ENCODE results near the gene PM20D2.

Gene PM20D2

GRCh38 chr6:89144354-89144906 lies 1.4 kb upstream of the PM20D2 start (continued):
- no peak; the same call in 1 of the 2 replicates for TF ChIP-seq ZNF76 (tag by site-specific recombination; IDR thresholded peaks at IDR 0.05; ENCODE audit: borderline replicate concordance, low read depth)
- TF ChIP-seq ZNF692 (tag by site-specific recombination; IDR thresholded peaks at IDR 0.05): peak; percentile 96
- peak; percentile 88 for TF ChIP-seq ZBTB17 (tag by site-specific recombination; IDR thresholded peaks at IDR 0.05)
- TF ChIP-seq SP2 (tag by site-specific recombination; IDR thresholded peaks at IDR 0.05): no peak
- TF ChIP-seq ZNF776 (tag by site-specific recombination; IDR thresholded peaks at IDR 0.05; ENCODE audit: borderline replicate concordance): no peak
- no peak for TF ChIP-seq ZBTB7A (tag by site-specific recombination; IDR thresholded peaks at IDR 0.05; ENCODE audit: low read depth)
- no peak for TF ChIP-seq ZNF292 (tag by site-specific recombination; IDR thresholded peaks at IDR 0.05; ENCODE audit: borderline replicate concordance, low read depth)
- no peak for TF ChIP-seq ZNF549 (tag by site-specific recombination; IDR thresholded peaks at IDR 0.05)
- peak; percentile 92 for TF ChIP-seq FEZF1 (tag by site-specific recombination; IDR thresholded peaks at IDR 0.05)
- TF ChIP-seq ZNF146 (tag by site-specific recombination; IDR thresholded peaks at IDR 0.05): no peak
- no peak for TF ChIP-seq ZNF48 (tag by site-specific recombination; IDR thresholded peaks at IDR 0.05)
- peak; percentile 65; the same call in 1 of the 2 replicates for TF ChIP-seq ZNF18 (tag by site-specific recombination; IDR thresholded peaks at IDR 0.05)
- TF ChIP-seq ZNF548 (tag by site-specific recombination; IDR thresholded peaks at IDR 0.05): no peak
- no peak for TF ChIP-seq ZNF274 (IDR thresholded peaks at IDR 0.05; ENCODE audit: low read length)
- no peak for TF ChIP-seq ZNF274 (tag by site-specific recombination; IDR thresholded peaks at IDR 0.05; ENCODE audit: borderline replicate concordance)
- TF ChIP-seq ZNF561 (tag by site-specific recombination; IDR thresholded peaks at IDR 0.05; ENCODE audit: borderline replicate concordance): peak; percentile 63; the same call in 1 of the 2 replicates
- TF ChIP-seq PBX3 (CRISPR knock-in tag; IDR thresholded peaks at IDR 0.05): no peak
- TF ChIP-seq BCL11B (tag by site-specific recombination; IDR thresholded peaks at IDR 0.05; ENCODE audit: low read depth): no peak
- TF ChIP-seq ZNF514 (tag by site-specific recombination; IDR thresholded peaks at IDR 0.05): no peak
- TF ChIP-seq MYNN (tag by site-specific recombination; IDR thresholded peaks at IDR 0.05; ENCODE audit: borderline replicate concordance): no peak
- peak; percentile 77 for TF ChIP-seq OVOL3 (tag by site-specific recombination; IDR thresholded peaks at IDR 0.05)
- no peak for TF ChIP-seq ZNF426 (tag by site-specific recombination; IDR thresholded peaks at IDR 0.05)
- TF ChIP-seq ZNF664 (tag by site-specific recombination; IDR thresholded peaks at IDR 0.05): peak; percentile 39; the same call in 1 of the 2 replicates
- TF ChIP-seq ZNF433 (tag by site-specific recombination; IDR thresholded peaks at IDR 0.05; ENCODE audit: low read depth): no peak
- peak; percentile 47 for TF ChIP-seq KLF16 (tag by site-specific recombination; IDR thresholded peaks at IDR 0.05)
- TF ChIP-seq ZNF677 (tag by site-specific recombination; IDR thresholded peaks at IDR 0.05): no peak
- no peak for TF ChIP-seq ZNF670 (tag by site-specific recombination; IDR thresholded peaks at IDR 0.05; ENCODE audit: low read depth)
- no peak for TF ChIP-seq ZSCAN30 (tag by site-specific recombination; IDR thresholded peaks at IDR 0.05)
- no peak for TF ChIP-seq ZNF404 (tag by site-specific recombination; IDR thresholded peaks at IDR 0.05)
- TF ChIP-seq PRDM10 (tag by site-specific recombination; IDR thresholded peaks at IDR 0.05): 0 out of 2 replicates have a peak, but pooled peaks have one; percentile 26
- no peak for TF ChIP-seq SCRT1 (tag by site-specific recombination; IDR thresholded peaks at IDR 0.05; ENCODE audit: borderline replicate concordance)
- peak; percentile 93 for TF ChIP-seq WT1 (tag by site-specific recombination; IDR thresholded peaks at IDR 0.05)
